Activated naive CD8-positive, alpha-beta T cell treated with anti-CD3 and anti-CD28 coated beads, Interleukin-2, amount 50 U/mL, for 16 hours (primary cell): ENCODE results near the gene CD82.

Experiments used
- DNase-seq: peaks from one replicate; pipeline ENCODE4 v3.0.0-alpha.2; 2020; ENCODE audit warnings: low read depth, low spot score

The CD82 gene, protein sequence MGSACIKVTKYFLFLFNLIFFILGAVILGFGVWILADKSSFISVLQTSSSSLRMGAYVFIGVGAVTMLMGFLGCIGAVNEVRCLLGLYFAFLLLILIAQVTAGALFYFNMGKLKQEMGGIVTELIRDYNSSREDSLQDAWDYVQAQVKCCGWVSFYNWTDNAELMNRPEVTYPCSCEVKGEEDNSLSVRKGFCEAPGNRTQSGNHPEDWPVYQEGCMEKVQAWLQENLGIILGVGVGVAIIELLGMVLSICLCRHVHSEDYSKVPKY

DNA sequence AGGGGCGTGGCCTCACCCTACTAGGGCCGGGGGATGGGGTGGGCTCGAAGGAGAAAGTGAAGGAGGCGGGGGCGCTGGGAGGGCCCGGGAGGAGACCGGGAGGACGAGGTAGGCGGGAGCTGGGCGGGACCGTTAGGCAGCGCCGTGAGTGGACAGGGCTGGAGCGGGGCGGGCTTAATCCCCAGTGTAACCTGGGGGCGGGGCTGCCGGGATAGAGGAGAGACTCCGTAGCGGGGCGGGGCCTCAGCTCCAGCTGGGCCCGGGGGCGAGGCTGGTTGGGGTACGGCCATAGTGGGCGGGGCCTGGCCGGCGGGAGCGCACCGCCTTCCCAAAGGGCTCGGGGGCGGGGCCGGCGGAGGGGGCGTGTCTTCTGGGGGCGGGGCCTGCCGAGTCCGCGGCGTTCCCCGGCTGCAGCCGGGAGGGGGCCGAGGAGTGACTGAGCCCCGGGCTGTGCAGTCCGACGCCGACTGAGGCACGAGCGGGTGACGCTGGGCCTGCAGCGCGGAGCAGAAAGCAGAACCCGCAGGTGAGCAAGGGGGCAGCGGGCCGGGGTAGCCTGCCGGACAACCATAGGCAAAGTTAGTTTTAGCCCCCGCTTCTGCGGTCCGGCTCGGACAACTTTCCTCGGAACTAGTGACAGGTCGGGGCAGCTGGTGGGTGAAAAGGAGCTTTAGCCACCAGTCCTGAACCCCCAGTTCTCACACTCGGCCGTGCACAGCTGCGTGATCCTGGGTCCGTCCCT, at the start of gene CD82:
CD82 (plus strand) TSS at position 453 of the 742 bp plus-strand sequence. CDS start 29,000 bp downstream, outside the sequence.
- peak; percentile 99 for DNase-seq

DNA sequence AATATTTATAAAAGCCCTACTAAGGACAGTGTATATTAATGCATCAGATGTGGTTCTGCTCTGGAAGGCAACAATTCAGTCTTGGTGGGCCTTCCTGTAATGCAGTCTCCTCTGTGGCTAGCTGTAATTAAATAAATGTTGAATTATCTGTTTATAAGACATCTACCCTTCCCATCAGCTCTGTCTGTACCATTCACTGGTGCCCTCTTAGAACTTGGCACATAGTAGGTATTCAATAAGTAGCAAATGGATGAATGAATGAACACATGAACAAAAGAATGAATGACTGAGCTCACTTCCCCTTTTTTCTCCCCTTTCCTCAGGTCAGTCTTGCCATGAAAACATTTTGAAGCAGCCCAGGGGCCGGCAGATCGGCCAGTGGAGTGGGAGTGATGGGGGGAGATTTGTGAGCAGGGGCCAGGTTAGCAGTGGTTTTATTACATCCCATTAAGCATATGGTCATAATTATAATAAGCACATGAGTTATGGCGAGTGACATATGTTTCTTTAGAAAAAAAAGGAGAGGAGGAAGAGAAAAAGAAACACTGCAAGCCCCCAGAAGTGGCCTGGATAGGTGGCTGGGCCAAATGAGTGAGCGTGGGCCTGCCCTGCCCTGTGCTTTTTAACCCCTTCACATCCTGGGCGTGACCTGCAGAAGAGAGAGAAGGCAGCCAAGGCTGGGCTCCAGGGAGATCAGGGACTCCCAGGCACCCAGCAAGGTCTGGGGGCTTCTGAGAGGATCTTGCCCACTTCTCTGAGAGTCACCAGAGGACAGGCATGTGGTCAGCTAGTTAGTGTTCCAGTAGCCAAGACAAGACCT, 48.6 kb upstream of the CD82 start:
- no peak for DNase-seq

DNA sequence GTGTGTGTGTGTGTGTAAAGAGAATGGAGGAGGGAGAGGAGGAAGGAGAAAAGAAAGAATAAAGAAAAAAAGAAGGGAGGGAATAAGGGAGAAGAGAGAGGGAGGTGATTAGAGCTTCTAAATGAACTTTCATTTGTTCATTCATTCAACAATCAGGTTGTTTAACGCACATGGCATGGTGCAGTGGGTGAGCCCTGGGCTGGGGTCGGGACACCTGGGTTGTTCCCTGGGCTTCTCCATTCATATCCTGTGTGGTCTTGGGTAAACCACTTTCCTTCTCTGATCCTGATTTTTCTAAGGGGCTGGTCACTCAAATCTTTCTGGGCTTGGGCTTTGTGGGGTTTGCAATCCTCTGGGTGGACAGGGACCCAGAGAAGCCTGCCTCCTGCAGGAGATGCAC, 47.9 kb upstream of the CD82 start:
- DNase-seq, result no peak

DNA sequence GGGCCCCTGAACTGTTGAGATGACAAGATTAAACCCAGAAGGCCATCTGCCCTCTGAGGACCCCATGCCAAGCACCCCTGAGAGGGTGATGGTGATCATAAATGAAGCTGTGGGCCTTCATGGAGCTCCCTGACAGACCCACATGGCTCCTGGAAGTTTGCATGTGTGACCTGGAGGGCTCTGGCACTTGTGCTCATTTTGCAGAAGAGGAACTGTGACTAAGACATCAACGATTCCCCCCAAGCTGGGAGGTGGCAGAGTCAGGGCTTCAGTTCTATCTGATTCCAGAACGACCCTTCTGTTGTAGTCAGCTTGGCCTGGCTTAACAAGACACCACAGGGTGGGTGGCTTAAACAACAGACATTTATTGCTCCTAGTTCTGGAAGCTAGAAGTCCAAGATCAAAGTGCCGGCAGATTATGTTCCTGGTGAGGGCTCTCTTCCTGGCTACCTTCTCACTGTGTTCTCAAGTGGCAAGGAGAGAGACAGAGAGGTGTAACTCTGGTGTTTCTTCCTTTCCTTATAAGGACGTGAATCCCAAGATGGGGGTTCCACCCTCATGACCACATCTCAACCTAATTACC, 46.4 kb upstream of the CD82 start:
- DNase-seq, result no peak

DNA sequence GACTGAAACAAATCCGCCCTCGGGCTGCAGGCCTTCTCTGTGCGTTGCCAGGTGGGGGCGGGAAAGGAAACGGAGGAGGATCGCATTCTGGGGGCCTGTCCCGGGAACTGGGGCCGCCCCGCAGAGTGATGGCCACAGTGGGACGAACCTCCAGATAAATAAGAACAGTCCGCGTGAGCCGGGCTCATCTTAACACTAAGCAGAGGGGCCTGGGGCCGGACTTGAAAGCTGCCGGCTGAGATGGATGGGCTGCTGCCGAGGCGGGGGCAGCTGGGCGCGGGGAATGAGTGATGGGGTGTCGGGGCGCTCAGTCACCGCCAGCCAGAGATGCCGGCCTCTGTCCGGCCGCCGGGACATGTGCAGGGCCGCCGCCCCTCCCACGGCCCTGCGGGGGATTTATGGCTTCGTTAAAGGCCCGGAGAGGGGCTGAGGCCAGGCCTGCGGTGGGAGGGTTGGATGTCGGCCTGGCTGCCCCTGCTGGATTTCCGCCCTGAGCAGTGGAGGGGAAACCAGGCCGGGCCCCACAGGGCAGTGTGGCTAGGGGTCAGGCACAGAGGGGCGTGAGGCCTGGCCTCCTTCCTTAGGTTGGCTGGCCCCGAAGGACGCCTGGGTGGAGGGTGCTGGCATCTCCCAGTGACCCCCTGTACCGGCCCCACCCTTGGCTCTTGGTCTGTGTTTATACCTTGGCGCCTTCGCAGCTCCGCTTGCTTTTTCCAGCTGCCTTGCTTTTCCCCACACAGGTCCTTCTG, 45.3 kb upstream of the CD82 start:
- DNase-seq, result no peak

DNA sequence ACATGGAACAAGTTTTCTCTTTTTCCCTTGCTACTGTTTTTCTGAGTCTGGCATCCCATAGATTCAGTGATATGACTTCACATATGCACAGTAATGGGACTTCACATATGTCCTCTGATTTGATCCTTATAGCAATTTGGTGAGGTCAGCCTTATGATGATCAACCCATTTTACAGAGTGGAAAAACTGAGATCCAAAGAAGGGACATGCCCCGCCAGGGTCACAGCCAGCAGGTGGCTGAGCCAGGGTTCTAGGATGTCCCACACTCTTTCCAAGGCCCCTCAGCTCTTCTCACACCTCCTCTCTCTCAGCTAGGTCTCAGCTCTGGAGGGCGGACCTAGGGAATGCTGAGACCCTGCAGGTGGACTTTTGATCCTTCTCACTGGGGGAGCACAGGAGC, 44.3 kb upstream of the CD82 start:
- no peak for DNase-seq

DNA sequence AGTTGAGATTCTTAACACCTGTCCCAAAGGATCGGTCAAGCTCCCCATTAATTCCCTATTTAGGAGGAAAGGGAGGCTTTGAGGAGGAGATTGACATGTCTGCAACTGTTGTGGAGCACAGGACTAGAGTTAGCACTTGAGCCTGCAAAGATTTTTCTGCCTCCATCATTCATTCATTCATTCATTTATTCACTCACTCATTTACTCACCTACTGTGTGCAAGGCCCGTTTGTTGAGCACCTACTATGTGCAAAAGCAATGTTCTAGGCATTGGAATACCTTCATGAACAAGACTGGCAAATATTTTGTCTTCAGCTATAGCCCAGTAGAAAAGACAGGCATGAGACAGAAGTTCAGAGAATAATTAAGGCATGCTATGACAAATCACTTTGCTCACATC, 43.2 kb upstream of the CD82 start:
- no peak for DNase-seq

DNA sequence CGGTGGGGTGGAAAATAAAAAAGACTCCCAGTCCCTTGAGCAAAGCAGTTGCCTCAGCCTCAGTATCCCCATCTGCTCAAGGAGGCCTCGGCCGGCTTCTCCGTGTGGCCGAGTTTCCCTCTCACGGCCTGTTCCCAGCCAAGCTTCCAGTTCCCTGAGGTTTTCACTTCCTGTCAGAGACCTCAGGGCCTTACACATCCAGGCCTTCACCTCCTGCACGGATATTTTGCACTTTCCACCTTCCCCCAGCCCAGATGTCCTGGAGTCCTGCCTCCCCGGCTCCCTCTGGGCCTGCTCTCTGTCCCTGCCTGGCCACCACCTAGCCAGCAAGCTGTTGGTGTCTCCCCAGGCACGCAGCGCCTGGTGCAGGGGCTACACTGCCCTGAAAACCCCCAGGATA, 41.1 kb upstream of the CD82 start:
- DNase-seq, result no peak

DNA sequence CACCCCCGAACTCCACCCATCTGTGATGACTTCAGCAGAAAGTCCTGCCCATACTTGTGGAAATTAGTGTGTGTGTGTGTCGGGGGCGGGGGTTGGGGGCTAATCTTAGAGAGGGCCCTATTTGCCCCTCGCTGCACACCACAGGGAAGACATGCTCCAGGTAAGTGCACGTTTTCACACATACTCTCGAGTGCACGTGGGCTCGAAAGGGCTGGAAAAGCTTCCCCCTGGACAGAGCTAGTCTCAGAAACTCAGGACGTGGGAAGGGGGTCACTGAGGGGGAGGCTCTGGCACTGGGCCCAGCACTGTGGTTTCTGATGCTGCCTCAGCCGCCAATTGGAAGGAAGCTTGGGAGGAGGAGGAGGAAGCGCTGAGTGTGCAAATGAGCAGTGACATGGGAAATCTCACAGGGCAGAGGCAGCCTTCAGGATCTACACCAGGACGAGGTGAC, 40.7 kb upstream of the CD82 start:
- no peak for DNase-seq

DNA sequence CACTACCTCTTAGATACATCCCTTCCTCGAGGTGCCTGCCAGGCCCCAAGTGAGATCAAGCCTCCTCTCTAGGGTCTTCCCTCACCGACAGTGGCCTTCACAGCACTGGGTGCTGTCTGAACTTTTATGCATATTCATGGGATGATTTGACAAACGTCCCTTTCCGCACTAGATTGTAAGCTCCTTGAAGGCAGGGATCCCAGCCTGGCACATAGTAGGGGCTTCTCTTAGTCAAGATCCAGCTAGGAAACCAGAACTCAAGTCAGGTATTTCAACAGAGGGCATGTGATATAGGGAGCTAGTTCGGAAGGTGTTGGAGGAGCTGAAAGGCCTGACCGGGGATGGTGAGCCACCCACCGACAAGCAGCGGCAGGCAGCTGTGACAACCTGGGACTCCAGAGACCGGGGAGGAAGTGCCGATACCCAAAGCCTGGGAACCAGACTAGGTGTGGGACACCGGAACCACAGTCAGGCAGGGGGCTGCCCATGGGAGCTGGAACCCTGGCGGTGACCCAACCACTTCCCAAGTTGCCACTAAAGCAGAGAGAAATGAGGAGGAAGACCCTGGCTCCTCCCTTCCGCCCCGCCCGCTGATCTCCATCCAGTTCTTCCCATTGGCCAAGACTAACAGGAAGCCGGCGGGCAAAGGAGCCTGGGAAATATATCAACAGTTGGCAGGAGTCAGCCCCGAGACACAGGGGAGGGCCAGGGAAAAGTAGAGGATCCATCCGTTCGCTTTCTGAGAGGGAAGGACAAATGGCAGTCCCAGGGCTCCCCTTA, 39.8 kb upstream of the CD82 start:
- DNase-seq, result no peak

DNA sequence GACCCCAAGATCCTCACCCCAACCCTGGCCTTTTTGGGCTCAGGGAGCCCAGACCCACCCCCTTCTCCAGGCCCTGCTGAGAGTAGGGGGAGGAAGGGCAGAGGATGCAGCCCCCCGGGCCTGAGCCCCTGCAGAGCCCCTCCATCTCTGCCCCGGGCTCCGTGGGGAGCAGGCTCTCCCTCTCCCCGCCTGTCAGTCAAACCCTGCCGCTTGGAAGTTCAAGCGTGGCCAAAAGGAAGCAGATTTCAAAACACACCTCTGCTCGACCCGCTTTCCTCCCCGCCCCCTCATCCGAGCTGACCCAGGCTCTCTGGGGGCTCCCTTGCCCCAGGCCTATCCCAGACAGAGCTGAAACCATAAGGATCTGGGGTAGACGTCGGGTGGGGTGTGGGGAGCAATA, 39.0 kb upstream of the CD82 start:
- no peak for DNase-seq

DNA sequence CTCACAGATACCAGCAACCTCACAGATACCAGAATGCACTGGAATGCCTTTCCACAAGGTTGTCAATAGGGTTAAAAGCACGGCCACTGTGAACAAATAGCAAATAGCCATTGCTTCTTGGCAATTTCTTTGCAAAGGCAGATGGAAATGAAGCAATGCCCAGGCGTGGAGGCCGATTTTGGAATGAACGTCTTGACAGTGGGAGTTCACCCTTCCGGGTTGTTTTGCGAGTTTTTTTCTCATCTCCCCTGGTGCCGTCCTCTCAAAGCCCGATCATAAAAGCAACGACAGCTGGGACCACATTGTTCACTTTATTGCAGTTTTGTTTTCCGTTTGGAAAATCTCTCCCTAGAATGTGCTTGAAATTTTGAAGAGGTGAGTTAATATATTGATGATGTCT, 38.0 kb upstream of the CD82 start:
- no peak for DNase-seq

DNA sequence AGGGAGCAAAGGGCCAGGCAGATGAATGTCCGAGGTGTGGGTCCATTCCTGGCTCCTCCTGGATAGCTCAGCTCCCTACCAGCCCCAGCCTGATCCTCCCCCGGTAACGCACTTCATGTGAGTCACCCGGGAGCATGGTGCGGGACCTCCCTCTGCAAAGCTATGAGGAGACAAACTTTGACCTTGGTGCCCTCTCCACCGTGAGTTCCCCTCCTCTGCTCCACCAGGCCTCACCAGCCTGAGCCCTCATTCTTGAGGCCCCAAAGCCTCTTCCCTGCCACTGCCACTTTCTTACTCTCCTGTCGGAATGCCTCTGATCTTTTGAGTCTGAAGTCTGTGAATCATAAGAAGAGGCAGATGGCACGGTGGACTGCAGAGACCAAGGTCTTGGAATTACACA, 37.4 kb upstream of the CD82 start:
- DNase-seq, result no peak

DNA sequence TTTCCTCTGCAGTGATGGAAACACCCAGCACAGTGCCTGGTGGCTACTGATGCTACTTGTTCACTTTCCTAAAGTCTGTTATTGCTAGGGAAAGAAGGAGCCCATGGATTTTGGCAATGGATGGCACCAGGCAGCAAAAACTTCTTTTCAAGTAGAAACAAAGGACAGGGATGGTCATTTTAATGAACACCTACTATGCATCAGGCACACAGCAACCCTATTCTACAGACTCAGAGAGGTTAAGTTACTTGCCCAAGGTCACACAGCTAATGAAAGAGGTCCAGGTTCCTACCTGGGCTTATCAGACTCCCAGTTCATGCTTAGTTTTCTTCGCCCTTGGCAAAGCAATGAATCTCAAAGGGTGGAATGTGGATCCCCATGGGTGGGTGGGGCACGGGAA, 36.9 kb upstream of the CD82 start:
- no peak for DNase-seq

DNA sequence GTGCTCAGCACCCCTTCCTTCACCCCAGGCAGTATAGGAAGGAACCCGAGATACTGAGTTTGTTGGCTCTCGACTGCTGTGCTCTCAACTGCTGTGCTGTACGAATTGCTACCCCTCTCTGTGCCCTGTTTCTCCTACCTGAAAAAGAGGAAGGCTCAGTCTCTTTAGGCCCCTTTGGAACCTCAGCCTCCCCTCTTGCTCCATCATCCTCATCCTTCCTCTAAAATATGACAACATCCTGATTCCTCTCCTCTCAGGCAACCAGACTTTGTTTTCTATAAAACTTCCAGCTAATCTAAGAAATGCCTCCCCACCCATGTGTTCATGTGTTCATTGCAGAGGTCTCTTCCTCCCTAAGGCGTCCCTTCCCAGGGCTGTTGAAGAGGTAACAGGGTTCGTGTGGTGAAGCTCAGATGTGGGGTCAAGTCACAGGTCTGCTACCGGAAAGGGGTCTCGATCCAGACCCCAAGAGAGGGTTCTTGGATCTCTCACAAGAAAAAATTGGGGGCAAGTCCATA, 35.5 kb upstream of the CD82 start:
- no peak for DNase-seq

DNA sequence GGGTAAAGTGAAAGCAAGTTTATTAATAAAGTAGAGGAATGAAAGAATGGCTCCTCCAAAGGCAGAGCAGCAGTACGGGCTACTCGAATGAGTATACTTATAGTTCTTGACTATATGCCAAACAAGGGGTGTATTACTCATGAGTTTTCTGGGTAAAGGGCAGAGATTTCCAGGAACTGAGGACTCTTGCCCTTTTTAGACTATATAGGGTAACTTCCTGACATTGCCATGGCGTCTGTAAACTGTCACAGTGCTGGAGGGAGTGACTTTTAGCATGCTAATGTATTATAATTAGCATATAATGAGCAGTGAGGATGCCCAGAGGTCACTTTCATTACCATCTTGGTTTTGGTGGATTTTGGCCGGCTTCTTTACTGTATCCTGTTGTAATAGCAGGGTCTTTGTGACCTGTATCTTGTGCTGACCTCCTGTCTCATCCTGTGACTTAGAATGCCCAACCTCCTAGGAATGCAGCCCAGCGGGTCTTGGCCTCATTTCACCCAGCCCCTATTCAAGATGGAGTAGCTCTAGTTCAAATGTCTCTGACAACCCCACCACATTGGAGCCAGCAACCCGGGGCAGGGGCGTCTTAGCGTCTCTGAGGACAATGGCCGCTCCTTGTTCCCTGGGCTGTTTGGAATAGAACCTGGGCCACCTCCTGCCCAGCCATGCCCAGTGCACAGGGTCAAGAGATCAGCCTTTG, 34.9 kb upstream of the CD82 start:
- no peak for DNase-seq

DNA sequence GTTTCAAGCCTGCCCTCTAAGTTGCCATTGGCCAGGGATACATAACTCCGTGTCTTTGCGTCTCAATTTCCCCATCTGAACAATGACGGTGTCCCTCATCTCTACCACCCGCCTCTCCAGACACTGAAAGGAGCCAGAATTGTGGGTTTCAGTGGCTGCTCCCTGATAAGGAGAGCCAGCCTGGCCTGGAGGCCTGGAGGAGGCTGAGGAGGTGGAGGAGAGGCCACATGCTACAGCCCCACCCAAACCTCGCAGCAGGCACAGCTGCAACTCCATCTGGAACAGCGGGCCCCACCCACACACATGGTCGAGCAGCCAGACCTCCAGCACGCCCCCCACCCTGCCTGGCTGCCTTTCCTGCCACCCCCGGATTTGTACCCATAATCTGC, 34.4 kb upstream of the CD82 start:
- DNase-seq, result no peak

DNA sequence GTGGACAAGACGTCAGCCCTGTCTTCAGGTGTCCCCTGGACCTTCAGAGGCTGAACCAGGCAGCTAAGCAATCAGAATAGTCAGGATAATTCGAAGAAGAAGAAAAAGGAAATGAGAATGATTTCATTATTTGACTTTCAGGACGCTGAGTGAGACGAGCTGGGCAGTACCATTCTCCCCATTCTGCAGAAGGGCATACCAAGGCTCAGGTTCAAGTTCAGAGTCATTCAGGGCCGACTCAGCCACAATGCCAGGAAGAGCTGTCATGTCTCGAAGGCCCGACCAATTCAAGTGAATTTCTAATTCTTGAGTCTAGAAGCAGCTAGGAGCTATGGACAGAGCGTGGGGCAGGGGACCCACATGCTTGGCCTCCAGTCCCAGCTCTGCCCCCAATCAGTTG, 33.8 kb upstream of the CD82 start:
- no peak for DNase-seq

DNA sequence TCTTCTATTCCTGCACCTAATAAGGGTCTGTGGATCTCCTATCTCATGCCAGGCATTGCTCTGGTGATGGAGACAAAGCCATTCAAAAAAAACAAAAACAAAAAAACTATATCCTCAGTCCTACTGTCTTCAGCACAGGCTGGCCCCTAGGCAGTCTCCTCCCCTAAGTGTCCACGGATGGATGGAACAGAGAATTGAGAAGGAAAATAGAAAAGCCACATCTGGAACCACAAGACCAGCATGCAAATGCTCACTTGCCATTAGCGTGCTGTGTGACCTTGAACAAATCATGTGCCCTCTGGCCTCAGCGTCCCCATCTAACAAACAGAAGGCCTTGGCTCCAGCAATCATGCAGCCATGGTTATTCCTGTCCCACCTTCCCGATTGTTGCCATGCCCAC, 32.7 kb upstream of the CD82 start:
- no peak for DNase-seq
